Esophagus (tissue), 2 donors: ENCODE results near the gene PSMA8. TPM values are rescaled to one million over a fixed set of nuclear protein-coding genes. Genes with fewer than 3 reads are reported as not detected.
"Not testable (repeated sequence)": the region's sequence is repeated elsewhere in the genome, so short reads cannot be mapped to it uniquely, and the experiment has no call there.

Experiments used
- H3K27ac ChIP-seq, 2 donors: one replicate each; pipeline ENCODE4 v1.5.1; 2013; ENCODE audit warnings: low read depth in 2 of 2, mild to moderate bottlenecking in 2 of 2, inconsistent platforms in 1 of 2, low read length in 1 of 2, moderate library complexity in 1 of 2
- H3K27me3 ChIP-seq, 2 donors: one replicate each; pipeline ENCODE4 v1.6.1; 2013; ENCODE audit warnings: low read length in 2 of 2, control low read depth in 1 of 2, mild to moderate bottlenecking in 1 of 2; ENCODE audit not compliant: insufficient read depth in 2 of 2, control insufficient read depth in 1 of 2
- H3K36me3 ChIP-seq, 2 donors: one replicate each; pipeline ENCODE4 v1.6.1; 2013; ENCODE audit warnings: low read length in 1 of 2; ENCODE audit not compliant: control insufficient read depth in 2 of 2, insufficient read depth in 2 of 2
- H3K4me1 ChIP-seq, 2 donors: one replicate each; pipeline ENCODE4 v1.6.1; 2013; ENCODE audit warnings: low read length in 1 of 2; ENCODE audit not compliant: control insufficient read depth in 2 of 2, insufficient read depth in 2 of 2
- H3K4me3 ChIP-seq, 2 donors: one replicate each; pipeline ENCODE4 v1.5.1; 2013; ENCODE audit warnings: low read length in 2 of 2, mild to moderate bottlenecking in 2 of 2, low read depth in 1 of 2, moderate library complexity in 1 of 2
- H3K9me3 ChIP-seq, 2 donors: one replicate each; pipeline ENCODE4 v1.6.1; 2013; ENCODE audit warnings: mild to moderate bottlenecking in 2 of 2, low read depth in 1 of 2, low read length in 1 of 2, moderate library complexity in 1 of 2; ENCODE audit not compliant: control insufficient read depth in 2 of 2, insufficient read depth in 1 of 2
- WGBS, 2 donors: extraction: QIAGEN DNeasy Blood & Tissue Kit; methylation state at CpG; one replicate each; pipeline ENCODE4 v1.1.7; 2013; 5-methylcytosine and 5-hydroxymethylcytosine counted together
- polyA plus RNA-seq, 2 donors: library from polyadenylated mRNA; stranded (reverse); fragments of 200-250 nt; gene quantifications; one replicate each; pipeline ENCODE4 v1.2.3, GENCODE V29; 2013
- donor health status: healthy with polysubstance abuse.
- donor health status: Bipolar disorder and iron deficiency.

The PSMA8 gene
- polyA plus RNA-seq, 2 donors = 0.04 TPM

DNA sequence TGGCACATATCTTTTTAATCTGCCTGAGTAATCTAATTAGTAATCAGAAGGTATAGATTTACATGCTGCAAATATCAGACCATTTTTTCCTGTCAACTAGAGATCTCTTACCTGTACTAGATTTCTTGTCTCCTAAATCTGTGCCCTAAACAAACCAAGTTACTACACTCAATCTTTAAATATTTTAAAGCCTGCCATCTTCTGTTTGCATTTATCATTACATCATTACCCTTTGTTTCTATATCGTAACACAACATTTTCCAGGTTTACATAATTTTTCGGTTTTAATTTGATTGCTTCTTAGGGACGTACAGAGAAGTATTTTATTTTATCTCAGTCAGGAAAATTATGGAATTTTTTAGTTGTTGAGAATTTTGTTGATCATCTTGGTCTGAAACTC is 25.7 kb downstream of the PSMA8 start:
- Histone ChIP-seq H3K4me3 (no peak overlapping the region), H3K36me3 (no peaks in the 10 kb centered on the region), H3K27ac (no peak overlapping the region), H3K9me3 (no peaks in the 10 kb centered on the region), H3K4me1 (no peaks in the 10 kb centered on the region), H3K27me3 (no peaks in the 10 kb centered on the region)
- 54 to 56% methylated on average over 3 of the region's 3 CpGs for WGBS, 2 donors

DNA sequence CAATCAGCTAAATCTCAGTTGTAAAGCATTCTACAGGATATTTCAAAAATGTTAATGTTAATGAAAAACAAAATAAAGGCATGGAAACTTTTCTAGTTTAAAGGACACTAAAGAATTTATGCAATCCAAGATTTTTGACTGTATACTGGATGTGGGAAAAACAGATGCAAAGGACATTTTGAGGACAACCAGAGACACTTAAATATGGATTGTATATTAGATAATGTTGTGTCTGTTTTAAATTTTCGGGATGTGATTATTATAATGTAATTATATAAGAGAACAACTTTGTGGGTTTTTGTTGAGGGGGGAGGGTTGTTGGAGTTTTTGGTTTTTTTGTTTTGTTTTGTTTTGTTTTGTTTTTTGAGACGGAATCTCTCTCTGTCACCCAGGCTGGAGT is 30.9 kb downstream of the PSMA8 start:
- Histone ChIP-seq H3K36me3 (no peaks in the 10 kb centered on the region), H3K27me3 (no peaks in the 10 kb centered on the region), H3K4me1 (no peaks in the 10 kb centered on the region), H3K4me3 (no peak overlapping the region), H3K9me3 (no peaks in the 10 kb centered on the region), H3K27ac (no peak overlapping the region)
- WGBS, 2 donors = 89 to 94% methylated on average over 2 of the region's 2 CpGs

DNA sequence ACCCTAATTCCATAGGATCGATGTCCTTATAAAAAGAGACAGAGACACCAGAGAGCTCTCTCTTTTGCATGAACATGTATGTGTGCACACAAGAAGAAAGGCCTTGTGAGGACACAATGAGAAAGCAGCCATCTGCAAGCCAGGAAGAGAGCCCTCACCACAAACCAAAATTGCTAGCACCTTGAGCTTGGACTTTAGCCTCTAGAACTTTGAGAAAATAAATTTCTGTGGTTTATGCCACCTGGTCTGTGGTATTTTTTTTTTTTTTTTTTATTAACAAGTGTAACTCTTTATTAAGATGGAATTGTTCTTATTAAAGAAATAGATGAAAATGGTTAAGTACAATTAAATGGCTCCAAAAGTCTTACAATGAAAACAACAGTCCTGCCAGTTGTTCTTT is 33.9 kb downstream of the PSMA8 start:
- H3K4me1 ChIP-seq, H3K9me3 ChIP-seq, H3K36me3 ChIP-seq, H3K27me3 ChIP-seq, H3K27ac ChIP-seq, H3K4me3 ChIP-seq: not testable (repeated sequence)
- 83 to 91% methylated on average over 1 of the region's 1 CpG for WGBS, 2 donors

DNA sequence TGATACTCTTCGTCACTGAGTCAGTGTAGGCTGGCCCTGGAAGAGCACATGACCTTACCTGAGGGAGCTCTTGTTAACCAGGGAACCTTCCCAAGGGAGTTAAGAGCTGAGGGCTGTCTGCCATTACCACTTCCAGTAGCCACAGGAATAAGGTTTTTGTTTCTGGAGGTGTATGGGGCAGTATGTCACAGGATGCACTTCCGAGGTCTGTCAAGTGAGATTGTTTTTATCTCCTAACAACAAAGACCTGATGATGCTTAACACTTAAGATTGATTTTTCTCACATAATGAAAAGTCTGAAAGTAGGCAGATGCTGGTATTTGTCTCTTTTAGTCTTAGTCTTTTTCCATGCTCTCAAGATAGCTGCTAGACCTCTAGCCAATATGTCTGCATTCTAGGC is 41.8 kb downstream of the PSMA8 start:
- Histone ChIP-seq H3K36me3 (no peaks in the 10 kb centered on the region), H3K27me3 (no peaks in the 10 kb centered on the region), H3K4me1 (no peaks in the 10 kb centered on the region), H3K9me3 (no peaks in the 10 kb centered on the region), H3K4me3 (no peak overlapping the region), H3K27ac (no peak overlapping the region)
- 55 to 77% methylated on average over 2 of the region's 2 CpGs for WGBS, 2 donors

DNA sequence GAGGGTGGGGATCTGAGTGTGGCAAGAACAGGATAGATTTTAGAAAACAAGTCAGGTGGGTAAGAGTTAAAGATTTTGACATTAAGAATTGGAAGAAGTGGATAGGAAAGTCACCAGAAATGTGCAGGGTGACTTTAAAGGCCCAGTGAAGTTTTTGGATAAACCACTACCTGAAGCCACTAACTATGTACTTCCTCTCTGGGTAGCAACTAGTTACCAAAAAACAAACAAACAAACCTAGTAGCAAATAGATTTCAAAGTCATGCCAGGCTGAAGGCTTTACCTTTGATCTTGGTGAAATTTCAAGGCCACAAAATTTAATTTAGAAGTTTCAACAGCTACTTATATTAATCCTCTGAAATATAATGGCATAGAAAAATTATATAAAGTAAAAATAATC is 42.5 kb downstream of the PSMA8 start:
- H3K36me3 ChIP-seq = no peaks in the 10 kb centered on the region
- no peaks in the 10 kb centered on the region for H3K4me1 ChIP-seq
- H3K4me3 ChIP-seq = no peak overlapping the region
- H3K9me3 ChIP-seq = no peaks in the 10 kb centered on the region
- H3K27me3 ChIP-seq = no peaks in the 10 kb centered on the region
- H3K27ac ChIP-seq = no peak overlapping the region

DNA sequence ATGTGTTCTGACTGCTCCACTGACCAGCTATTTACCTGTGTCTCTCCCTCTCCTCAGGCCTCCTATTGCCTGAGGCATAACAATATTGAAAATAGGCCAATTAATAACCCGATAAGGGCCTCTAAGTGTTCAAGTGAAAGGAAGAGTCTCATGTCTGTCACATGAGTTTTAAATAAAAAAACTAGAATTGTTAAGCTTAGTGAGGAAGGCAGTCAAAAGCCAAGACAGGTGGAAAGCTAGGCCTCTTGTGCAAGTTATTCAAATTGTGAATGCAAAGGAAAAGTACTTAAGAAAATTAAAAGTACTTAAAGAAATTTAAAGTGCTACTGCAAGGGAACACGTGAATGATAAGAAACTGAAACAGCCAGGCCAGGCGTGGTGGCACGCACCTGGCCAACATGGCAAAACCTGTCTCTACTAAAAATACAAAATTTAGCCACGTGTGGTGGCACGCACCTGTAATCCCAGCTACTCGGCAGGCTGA is 47.7 kb downstream of the PSMA8 start:
- no peaks in the 10 kb centered on the region for H3K27me3 ChIP-seq
- H3K9me3 ChIP-seq = no peaks in the 10 kb centered on the region
- H3K27ac ChIP-seq = no peak overlapping the region
- H3K36me3 ChIP-seq = no peaks in the 10 kb centered on the region
- H3K4me1 ChIP-seq = no peaks in the 10 kb centered on the region
- 66 to 77% methylated on average over 7 of the region's 7 CpGs for WGBS, 2 donors
- H3K4me3 ChIP-seq = no peak overlapping the region

DNA sequence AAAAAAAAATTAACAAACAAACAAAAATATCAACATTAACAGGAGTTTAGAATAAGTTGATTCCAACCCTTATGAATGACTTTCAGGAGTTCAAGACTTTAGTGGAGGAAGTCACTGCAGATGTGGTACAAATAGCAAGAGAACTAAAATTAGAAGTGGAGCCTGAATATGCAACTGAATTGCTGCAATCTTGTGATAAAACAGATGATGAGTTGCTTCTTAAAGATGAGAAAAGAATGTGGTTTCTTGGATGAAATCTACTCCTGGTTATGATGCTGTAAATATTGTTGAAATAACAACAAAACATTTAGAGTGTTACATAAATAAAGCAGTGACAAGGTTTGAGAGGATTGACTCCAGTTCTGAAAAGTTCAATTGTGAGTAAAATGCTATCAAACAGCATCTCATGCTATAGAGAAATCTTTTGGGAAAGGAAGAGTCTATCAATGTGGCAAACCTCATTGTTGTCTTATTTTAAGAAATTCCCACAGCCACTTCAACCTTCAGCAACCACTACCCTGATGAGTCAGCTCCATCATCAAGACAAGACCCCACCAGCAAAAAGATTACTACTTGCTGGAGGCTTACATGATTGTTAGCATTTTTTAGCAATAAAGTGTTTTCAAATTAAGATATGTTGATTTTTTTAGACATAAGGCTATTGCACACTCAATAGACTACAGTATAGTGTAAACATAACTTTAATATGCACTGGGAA is 49.9 kb downstream of the PSMA8 start:
- Histone ChIP-seq H3K27ac (no peak overlapping the region), H3K27me3 (no peaks in the 10 kb centered on the region), H3K9me3 (no peaks in the 10 kb centered on the region), H3K4me1 (no peaks in the 10 kb centered on the region), H3K4me3 (no peak overlapping the region), H3K36me3 (no peaks in the 10 kb centered on the region)

DNA sequence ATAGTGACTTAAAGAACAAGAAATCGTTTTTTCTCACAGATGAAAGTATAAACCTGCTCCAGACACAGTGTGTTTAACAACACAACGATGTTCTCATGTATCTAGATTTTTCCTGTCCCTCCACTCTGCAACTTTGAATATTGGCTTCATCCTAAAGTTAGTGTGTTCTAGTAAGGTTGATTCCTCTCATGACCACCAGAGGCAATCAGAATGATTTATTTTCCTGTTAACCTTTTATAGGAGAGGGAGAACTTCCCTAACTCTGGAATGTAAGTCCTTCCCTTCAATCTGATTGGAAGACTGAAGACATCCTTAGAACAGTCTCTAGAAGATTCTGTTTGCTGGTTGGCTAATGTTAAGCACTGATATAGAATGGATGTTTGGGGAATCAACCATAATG is 51.6 kb downstream of the PSMA8 start:
- H3K9me3 ChIP-seq = no peaks in the 10 kb centered on the region
- H3K27ac ChIP-seq = no peak overlapping the region
- H3K27me3 ChIP-seq = no peaks in the 10 kb centered on the region
- WGBS, 2 donors = 66 to 71% methylated on average over 2 of the region's 2 CpGs
- no peak overlapping the region for H3K4me3 ChIP-seq
- H3K4me1 ChIP-seq = no peaks in the 10 kb centered on the region
- H3K36me3 ChIP-seq = no peaks in the 10 kb centered on the region

DNA sequence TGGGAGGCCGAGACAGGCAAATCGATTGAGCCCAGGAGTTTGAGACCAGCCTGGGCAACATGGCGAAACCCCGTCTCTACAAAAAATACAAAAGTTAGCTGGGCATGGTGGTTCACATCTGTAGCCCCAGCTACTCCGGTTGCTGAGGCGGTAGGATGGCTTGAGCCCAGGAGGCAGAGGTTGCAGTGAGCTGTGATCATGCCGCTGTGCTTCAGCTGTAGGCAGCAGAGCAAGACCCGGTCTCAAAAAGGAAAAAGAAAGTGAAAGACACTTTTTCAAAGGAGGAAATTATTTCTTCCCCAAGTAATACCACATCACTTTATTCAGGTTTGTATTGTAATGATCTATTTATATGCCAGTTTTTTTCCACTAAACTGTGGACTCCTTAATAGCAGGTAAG is 56.8 kb downstream of the PSMA8 start:
- no peaks in the 10 kb centered on the region for H3K9me3 ChIP-seq
- no peak overlapping the region for H3K4me3 ChIP-seq
- H3K27me3 ChIP-seq = no peaks in the 10 kb centered on the region
- H3K36me3 ChIP-seq = no peaks in the 10 kb centered on the region
- no peak overlapping the region for H3K27ac ChIP-seq
- 73 to 80% methylated on average over 8 of the region's 8 CpGs for WGBS, 2 donors
- no peaks in the 10 kb centered on the region for H3K4me1 ChIP-seq

DNA sequence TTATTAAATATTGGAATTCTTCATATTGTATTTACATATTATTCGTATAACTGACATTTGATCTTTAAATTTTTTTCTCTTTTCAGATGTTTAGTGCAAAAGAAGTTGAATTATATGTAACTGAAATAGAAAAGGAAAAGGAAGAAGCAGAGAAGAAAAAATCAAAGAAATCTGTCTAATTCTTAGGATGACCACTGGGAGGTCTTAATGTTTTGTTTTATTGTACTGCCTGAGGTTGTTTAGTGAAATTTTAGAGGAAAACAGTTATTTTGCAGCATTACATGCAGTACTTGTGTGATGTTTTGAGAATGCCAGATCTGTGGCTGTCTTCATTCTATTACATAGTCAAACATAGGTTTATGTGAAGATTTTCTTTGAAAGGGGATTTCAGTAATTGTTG is 58.6 kb downstream of the PSMA8 start:
- Histone ChIP-seq H3K9me3 (no peaks in the 10 kb centered on the region), H3K27me3 (no peaks in the 10 kb centered on the region), H3K27ac (no peak overlapping the region), H3K4me1 (no peaks in the 10 kb centered on the region), H3K36me3 (no peaks in the 10 kb centered on the region), H3K4me3 (no peak overlapping the region)
- WGBS, 2 donors = 67 to 87% methylated on average over 1 of the region's 1 CpG
